SU-DHL-6 (cell line): ENCODE data around the gene ZNF830.

Source experiments
- H2AFZ ChIP-seq: fragments of 200-600 bp; sonication (generic); 2 replicates; pipeline ENCODE4 v1.6.1; 2014; ENCODE audit warnings: low read depth, mild to moderate bottlenecking, moderate library complexity, mixed read lengths, antibody characterized with exemption, low read length; ENCODE audit not compliant: severe bottlenecking
- H3F3A ChIP-seq: fragments of 200-600 bp; shearing (Covaris generic); 2 replicates; pipeline ENCODE4 v1.6.0; 2016; ENCODE audit warnings: antibody characterized with exemption, mild to moderate bottlenecking; ENCODE audit not compliant: insufficient read depth
- H3K27ac ChIP-seq: fragments of 200-600 bp; sonication (generic); 2 replicates; pipeline ENCODE4 v1.5.1; 2016; ENCODE audit warnings: low read depth, mild to moderate bottlenecking, low read length, moderate library complexity, mixed read lengths
- H3K27me3 ChIP-seq: fragments of 200-600 bp; sonication (generic), shearing (Covaris generic); 2 replicates; pipeline ENCODE4 v1.6.0; 2014; ENCODE audit warnings: mild to moderate bottlenecking, low read length
- H3K36me3 ChIP-seq: fragments of 200-600 bp; sonication (generic); 2 replicates; pipeline ENCODE4 v1.6.1; 2014; ENCODE audit warnings: mild to moderate bottlenecking, low read length, mixed read lengths
- H3K4me2 ChIP-seq: fragments of 300-600, 200-600 bp; shearing (Covaris generic), sonication (generic); 2 replicates; pipeline ENCODE4 v1.6.0; 2014; ENCODE audit warnings: low read length, low read depth, mild to moderate bottlenecking; ENCODE audit not compliant: poor library complexity, severe bottlenecking
- H3K4me3 ChIP-seq: fragments of 200-600 bp; sonication (generic); 2 replicates; pipeline ENCODE4 v1.5.1; 2014; ENCODE audit warnings: antibody characterized with exemption, low read length, mild to moderate bottlenecking, mixed read lengths; ENCODE audit not compliant: insufficient read depth, poor library complexity, severe bottlenecking
- H3K79me2 ChIP-seq: fragments of 200-600 bp; sonication (generic); 2 replicates; pipeline ENCODE4 v1.6.1; 2014; ENCODE audit warnings: mild to moderate bottlenecking, low read length, moderate library complexity; ENCODE audit not compliant: insufficient read depth
- H3K9ac ChIP-seq: fragments of 200-600 bp; sonication (generic); 2 replicates; pipeline ENCODE4 v1.7.0; 2014; ENCODE audit warnings: mild to moderate bottlenecking, low read length
- H3K9me2 ChIP-seq: fragments of 200-600 bp; sonication (generic); replicated peaks from 2 replicates; pipeline ENCODE4 v1.6.1; 2014; ENCODE audit warnings: low read length; ENCODE audit not compliant: insufficient read depth
- H3K9me3 ChIP-seq: fragments of 200-600 bp; sonication (generic); 2 replicates; pipeline ENCODE4 v1.6.1; 2014; ENCODE audit warnings: low read length, mixed read lengths; ENCODE audit not compliant: insufficient read depth
- H4K20me1 ChIP-seq: fragments of 200-600 bp; sonication (generic); 2 replicates; pipeline ENCODE4 v1.6.1; 2014; ENCODE audit warnings: low read depth, mild to moderate bottlenecking, antibody characterized with exemption, low read length, moderate library complexity, mixed read lengths
- CTCF ChIP-seq: fragments of 200-600 bp; sonication (generic); IDR thresholded peaks from one replicate; pipeline ENCODE4 v1.5.1; 2017; ENCODE audit warnings: antibody characterized with exemption, mild to moderate bottlenecking, low read length, moderate library complexity; ENCODE audit not compliant: insufficient read depth, poor library complexity, severe bottlenecking
- EZH2phosphoT487 ChIP-seq: fragments of 200-600 bp; sonication (generic), shearing (Covaris generic); conservative IDR thresholded peaks from 2 replicates; pipeline ENCODE4 v1.6.1; 2018; ENCODE audit warnings: mild to moderate bottlenecking, antibody characterized with exemption, low read length, moderate library complexity, mixed read lengths

ZNF830 gene

GRCh38 chr17:34980353-34980680, 19.0 kb downstream of the ZNF830 start, which contains the start of gene LIG3:
LIG3 (plus strand) TSS chr17:34980512; CDS start chr17:34983006, 2,494 bp downstream.
- H3K4me3 ChIP-seq, result peak within 1 kb of the TSS; percentile 80
- H3K27me3 ChIP-seq, result no peaks in the 10 kb centered on the region
- H3K36me3 ChIP-seq, result no peaks in the 10 kb centered on the region
- H3K9ac ChIP-seq, result peak within 1 kb of the TSS; percentile 93
- H3K4me2 ChIP-seq, result peak within 1 kb of the TSS; percentile 97
- peak within 1 kb of the TSS; percentile 99 for H2AFZ ChIP-seq
- no peaks in the 10 kb centered on the region for H3K9me3 ChIP-seq
- no peaks in the 10 kb centered on the region for H3K9me2 ChIP-seq
- H4K20me1 ChIP-seq, result no peaks in the 10 kb centered on the region
- H3K27ac ChIP-seq, result peak within 1 kb of the TSS; percentile 85
- TF ChIP-seq EZH2phosphoT487, result no peak
- TF ChIP-seq CTCF, result no peak
- peaks cover 10% of the 10 kb centered on the region; the same call in 1 of the 2 replicates for H3K79me2 ChIP-seq
- H3F3A ChIP-seq, result no peaks in the 10 kb centered on the region

- Histone ChIP-seq H3F3A (no peaks in the 10 kb centered on the region), H3K27ac (peak overlapping the region; percentile 85), H3K27me3 (no peaks in the 10 kb centered on the region), H3K4me3 (peak overlapping the region; percentile 80), H3K9me2 (no peaks in the 10 kb centered on the region), H3K4me2 (peak overlapping the region; percentile 97), H4K20me1 (no peaks in the 10 kb centered on the region), H3K36me3 (no peaks in the 10 kb centered on the region), H2AFZ (peak overlapping the region; percentile 76), H3K9ac (peak overlapping the region; percentile 93), H3K79me2 (peaks cover 10% of the 10 kb centered on the region; the same call in 1 of the 2 replicates), H3K9me3 (no peaks in the 10 kb centered on the region)
- TF ChIP-seq EZH2phosphoT487 (no peak), CTCF (peak; percentile 24)
Observed at GRCh38 chr17:34980681-34981537, 19.6 kb downstream of the ZNF830 start.

- Histone ChIP-seq H3K9me3 (no peaks in the 10 kb centered on the region), H3K27ac (peak overlapping the region; percentile 85), H3K4me2 (peak overlapping the region; percentile 97), H3K27me3 (no peaks in the 10 kb centered on the region), H2AFZ (peak overlapping the region; percentile 76), H3K4me3 (peak overlapping the region; percentile 80), H3K9me2 (no peaks in the 10 kb centered on the region), H3K79me2 (peaks cover 10% of the 10 kb centered on the region; the same call in 1 of the 2 replicates), H4K20me1 (no peaks in the 10 kb centered on the region), H3F3A (no peaks in the 10 kb centered on the region), H3K9ac (peak overlapping the region; percentile 93), H3K36me3 (no peaks in the 10 kb centered on the region)
- no peak for TF ChIP-seq EZH2phosphoT487
- no peak for TF ChIP-seq CTCF
Observed at GRCh38 chr17:34981538-34982241, 20.4 kb downstream of the ZNF830 start.
